ENCODE results near the gene SLC2A4RG.
"Not testable (repeated sequence)": the region's sequence is repeated elsewhere in the genome, so short reads cannot be mapped to it uniquely, and the experiment has no call there.

The SLC2A4RG gene

DNA sequence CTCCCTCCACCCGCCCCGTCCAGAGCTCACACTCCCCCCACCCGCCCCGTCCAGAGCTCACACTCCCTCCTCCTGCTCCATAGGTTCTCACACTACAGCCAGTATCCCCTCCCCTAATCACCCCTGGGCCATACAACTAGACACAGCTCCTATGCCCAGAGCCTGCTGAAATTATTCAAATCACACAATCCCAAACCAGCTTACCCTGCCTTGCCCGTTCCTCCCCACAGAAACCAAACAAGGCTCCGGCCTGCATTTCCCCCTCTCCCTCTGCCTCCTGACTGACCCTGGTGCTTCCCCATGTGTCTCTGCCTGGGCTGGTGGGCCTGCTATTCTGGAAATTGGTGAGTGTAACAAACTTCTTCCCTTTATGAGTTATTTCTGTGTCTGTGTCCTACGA, 18.6 kb downstream of the SLC2A4RG start:
- no peak for DNase-seq

DNA sequence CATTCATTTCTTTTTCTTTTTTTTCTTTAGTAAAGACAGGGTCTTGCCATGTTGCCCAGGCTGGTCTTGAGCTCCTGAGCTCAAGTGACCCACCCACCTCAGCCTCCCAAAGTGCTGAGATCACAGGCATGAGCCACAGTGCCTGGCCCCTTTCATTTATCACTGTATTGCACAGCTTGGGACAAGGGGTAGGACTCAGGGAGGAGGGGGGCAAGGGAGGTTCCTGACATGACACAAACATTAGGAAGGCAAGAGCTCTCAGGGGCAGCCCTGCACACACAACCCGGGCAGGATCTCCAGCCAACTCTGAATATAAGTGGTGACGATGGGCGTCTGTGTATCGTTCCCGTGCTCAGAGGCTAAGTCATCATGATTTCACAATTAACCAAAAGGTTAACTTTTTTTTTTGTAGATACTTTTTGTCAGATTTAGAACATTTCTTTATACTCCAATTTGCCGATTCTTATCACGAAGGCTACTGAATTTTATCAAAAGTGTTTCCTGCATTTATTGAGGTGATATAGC, 19.9 kb downstream of the SLC2A4RG start:
- DNase-seq = no peak

DNA sequence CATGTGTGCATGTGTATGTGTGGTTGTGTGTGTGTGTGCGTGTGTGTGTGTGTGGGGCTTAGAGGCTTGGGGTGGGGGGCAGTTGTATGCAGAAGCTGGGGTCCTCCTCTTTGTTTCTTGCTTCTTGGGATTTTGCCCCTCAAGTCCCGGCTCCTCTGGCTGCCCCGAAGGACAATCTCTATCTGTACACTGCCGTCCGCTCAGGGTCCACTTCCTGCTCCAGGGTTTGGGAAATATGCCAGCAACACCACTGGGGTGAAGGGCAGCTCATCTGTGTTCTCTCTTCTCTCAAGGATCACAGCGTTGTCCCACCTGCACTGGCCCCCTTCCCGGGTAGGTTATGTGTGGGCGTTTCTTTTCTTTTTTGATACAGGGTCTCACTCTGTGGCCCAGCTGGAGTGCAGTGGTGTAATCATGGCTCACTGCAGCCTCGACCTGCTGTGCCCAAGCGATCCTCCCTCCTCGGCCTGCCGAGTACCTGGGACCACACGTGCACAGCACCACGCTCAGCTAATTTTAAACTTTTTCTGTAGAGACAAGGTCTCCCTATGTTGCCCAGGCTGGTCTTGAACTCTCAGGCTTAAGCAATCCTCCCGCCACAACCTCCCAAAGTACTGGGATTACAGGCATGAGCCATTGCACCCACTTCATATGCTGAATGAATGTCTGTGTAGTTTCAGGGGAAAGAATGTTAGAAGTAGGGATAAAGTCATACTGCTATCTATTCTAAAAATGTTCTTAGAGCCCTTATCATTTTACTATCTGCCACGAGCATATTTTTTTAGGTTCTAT, 25.7 kb downstream of the SLC2A4RG start:
- DNase-seq = no peak

DNA sequence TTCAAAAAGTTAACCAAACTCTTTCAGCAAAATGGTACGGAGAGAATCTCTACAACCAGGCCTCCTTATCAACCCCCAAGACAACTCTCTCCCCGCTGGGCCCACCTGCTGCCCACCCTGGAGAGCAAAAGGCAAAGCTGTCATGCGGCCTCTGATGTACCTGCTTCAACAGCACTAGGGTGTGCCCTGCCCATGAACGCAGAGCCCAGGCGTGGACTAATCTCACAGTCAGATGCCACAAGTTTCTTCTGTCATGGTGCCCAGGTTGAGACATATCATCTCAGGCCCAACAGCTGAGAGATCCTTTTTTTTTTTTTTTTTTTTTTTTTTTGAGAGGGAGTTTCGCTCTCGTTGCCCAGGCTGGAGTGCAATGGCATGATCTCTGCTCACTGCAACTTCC, 26.3 kb downstream of the SLC2A4RG start:
- DNase-seq = no peak

DNA sequence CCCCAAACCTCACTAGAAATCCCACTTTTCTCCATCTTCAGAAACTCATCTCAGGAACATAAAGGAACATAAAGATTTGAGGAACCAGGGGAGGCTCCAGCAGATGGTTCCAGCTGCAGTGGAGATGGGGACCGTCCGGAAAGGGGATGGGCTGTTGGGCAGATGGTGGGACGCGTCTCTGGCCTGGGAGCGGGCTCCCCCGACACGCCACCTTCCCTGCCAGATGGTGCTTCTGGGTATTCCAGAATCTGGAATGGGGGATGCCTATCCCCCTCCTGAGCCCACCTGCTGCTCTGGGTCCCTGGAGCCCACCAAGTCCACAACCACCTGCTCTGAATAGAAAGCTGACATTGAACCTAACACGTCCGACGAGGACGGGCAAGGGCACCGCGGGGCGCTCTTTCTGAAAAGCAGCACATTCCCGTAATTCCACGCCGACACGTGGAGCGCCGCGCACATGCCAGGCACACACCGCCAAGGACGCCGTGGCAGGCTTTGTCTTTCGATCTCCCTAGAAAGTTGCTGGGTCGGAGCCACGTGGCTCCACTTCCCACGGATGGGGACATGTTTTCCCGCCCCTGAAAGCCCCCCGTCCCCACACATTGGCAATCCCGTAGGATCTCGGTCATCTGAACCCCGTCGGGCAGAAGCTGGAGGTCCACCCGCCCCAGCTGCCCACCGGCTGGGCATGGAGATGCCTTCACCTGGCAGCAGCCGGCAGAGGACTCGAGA, 27.3 kb downstream of the SLC2A4RG start:
- no peak for DNase-seq

DNA sequence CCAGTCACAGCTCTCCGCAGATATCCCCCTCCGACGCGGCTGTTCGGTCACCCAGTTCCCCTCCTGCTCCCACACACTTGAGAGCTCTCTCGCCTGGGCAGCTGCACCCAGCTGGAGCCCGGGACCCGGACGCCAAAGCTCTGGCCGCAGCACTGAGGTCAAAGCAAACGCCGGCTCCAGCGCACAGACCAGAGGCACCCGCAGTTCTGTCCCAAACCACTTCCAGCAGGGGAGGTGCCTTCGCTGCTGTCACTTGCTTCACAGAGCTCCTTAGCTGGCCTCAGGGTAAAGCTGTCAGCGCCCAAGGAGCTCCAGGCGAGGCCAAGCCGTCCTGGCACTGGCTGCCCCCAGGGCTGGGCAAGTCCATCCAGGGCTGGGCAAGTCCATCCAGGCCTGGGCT, 27.9 kb downstream of the SLC2A4RG start:
- DNase-seq = no peak

DNA sequence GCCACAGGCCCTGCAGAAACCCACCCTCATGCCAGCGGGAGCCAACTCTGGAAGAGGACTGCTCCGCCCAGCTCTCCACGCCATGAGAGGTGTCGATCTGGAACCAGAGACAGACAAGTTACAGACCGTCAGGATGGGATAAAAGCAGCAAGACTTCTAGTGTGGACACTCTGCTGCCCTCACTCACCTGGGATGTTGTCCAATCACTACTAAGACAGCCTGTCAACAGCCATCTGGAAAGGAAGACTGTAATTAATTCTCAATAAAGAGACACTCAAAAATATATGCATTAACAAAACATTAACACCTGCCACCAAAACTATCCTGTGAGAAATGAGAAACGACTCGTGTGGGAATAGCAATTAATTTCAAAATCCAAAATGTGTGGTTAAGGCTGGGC, 28.3 kb downstream of the SLC2A4RG start:
- DNase-seq = no peak

DNA sequence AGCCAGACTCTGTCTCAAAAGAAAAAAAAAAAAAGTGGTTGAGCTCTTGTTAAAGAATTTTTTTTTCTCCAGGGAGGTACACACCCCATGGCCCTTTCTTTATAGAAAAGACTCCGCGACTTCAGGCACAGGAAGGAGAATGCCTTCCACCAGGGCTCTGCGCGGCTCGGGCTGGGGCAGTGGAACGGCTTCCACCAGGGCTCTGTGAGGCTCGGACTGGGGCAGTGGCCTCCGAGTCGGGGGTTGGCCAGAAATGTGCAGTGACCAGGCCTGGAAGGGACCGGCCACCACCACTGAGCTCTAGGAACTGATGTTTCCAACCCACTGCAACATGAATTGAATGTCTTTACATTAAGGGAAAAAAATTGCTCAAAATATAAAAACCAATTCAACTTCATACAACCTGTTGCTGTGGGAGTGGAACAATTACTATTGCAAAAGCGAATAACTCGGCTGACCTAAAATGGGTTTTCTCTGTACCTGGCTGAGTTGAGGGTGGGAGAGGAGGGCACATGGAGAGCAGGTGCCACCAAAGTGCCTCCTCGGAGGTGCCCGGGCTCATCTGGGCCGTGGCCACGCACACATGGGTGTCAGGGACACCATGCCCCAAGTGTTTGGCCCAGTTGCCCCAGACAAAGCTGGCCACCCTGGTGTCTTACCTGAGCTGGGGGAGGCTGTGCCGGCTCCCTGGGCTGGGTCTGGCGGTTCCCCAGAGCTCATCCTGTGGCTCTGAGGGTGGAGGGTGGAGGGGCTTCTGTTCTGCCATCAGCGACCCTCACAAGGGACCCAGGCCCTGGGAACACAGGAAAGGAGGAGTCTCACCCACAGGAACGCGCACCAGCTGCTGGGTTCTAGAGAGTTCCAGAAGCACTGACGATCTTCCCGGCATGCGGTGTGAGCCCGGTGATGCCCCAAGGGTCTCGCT, 29.3 kb downstream of the SLC2A4RG start:
- DNase-seq = no peak

DNA sequence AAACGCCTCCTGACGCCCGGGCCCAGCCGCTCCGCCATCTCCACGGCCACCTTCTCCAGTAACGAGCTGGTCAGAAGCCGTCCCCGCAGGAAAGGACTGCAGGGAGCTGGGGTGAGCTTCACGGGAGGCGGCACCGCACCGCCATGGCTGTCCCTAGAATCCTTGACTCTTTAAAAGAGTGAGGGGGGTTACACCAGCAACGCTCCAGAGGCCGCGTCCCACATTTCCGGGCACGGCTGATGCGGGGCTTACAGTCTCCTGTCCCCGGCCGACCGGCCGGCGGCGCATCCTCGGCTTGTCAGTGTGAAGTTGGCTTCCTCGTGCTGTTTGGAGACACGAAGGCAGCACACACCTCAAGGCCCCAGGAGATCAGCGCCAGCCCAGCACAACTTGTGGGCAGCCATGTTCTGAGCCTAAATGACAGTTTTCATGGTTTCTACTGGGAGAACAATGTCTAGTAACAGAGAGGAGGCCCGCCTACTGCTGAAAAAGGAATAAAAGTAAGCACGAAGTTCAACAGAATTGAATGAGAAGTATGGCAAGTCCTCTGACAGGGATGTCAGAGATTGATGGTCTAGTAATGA, 30.4 kb downstream of the SLC2A4RG start:
- no peak for DNase-seq

DNA sequence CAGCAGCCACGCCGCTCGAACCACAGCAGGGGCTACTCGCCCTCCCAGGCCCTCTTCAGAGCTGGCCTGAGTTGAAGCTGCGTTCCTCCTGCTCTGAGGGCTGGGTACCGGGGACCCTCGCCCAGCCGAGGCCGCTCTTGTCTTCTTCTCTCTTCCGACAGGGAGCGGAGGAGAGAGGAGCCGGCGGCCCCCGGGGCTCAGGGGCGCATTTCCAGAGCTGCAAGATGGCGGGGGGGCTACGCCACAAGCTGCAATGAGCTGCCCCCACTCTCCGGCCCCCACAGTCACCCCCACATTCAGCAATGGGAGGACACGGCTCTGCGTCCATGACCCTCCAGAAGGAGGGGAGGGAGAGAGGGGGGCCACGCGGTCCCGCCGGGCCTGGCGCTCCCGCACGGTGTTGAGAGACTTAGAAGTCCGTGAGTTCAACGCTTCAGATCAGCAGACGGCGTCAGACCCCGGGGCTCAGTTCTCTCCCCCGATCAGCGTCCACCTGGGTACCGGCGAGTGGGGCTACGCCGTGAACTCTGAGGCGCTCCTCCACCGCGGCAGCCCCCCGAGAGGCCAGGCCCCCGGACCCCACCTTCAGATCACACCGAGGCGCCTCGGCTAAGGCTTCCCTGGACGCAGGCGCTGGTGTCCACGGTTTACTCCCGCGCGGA, 31.6 kb downstream of the SLC2A4RG start:
- DNase-seq = no peak

DNA sequence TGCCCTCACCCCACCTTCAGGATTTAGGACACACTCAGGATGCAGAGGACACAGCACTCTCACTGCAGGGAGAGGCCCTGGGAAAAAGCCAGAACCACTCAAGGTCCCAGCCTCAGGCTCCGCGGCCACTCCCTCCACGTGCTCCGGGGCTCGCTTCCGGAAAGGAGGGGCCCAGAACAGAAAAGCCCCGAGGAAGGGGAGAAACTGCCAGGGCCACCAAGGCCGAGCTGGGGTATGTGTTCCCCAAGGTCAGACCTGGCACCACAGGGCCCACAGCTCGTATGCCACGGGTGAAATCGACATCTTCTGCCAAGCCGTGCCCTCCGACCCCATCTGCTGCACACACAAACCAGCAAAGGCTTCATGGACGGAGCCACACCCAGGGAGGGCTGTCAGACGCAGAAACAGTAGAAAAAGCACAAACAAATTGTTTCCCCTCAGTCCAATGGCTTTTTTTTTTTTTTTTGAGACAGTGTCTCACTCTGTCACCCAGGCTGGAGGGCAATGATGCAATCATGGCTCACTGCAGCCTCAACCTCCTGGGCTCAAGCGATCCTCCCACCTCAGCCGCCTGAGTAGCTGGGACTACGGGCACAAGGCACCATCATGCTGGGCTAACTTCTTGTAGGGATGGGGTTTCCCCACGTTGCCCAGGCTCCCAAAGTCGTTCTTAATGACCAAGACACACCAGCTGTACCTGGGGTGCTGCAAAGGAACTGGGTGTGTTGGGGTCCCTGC, 33.4 kb downstream of the SLC2A4RG start:
- no peak for DNase-seq

DNA sequence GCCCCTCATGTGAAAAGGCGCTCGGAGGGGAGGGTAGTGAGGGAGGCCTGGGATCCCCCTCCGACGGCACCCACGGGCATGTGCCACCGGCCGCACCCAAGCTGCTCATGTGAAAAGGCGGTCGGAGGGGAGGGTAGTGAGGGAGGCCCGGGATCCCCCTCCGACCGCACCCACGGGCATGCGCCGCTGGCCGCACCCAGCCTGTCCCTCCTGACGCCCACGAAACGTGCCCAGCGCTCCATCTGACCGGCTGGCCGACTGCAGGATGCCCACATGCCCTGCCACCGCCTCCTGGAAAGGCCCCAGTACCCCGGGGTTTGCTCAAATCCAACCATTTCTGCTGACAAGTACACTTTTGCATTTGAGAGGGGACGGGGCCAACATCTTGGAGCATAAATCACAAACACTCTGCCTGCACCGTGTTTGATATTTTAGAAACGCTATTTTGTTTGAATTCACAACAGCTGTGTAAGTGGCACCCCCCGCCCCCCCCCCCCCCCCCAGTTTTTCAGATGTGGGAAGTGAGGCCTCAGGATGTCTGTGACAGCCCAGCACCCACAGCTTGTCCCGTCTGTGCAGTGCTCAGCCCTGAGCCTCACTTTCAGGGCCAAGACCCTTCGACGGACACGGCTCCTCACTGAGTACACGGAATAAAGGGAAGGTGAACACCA, 34.1 kb downstream of the SLC2A4RG start:
- DNase-seq = no peak

DNA sequence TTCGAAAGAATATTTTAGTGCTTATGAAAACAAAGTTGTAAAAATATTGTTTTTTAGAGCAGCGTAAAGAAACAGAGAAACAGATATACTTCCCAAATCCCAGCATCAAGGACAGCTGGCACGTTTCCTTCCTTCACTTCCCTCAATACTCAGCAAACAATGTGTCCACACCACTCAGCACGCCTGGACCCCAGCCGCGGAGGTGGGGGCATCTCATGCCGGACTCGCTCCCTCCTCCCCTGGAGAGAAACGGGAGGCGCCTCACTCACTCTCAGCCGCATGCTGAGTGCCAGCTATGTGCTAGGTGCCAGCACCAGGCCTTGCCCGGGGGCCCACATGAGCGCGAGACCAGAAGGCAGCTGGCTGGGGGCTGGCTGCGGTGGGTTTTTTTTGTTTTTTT, 34.7 kb downstream of the SLC2A4RG start:
- DNase-seq = no peak

DNA sequence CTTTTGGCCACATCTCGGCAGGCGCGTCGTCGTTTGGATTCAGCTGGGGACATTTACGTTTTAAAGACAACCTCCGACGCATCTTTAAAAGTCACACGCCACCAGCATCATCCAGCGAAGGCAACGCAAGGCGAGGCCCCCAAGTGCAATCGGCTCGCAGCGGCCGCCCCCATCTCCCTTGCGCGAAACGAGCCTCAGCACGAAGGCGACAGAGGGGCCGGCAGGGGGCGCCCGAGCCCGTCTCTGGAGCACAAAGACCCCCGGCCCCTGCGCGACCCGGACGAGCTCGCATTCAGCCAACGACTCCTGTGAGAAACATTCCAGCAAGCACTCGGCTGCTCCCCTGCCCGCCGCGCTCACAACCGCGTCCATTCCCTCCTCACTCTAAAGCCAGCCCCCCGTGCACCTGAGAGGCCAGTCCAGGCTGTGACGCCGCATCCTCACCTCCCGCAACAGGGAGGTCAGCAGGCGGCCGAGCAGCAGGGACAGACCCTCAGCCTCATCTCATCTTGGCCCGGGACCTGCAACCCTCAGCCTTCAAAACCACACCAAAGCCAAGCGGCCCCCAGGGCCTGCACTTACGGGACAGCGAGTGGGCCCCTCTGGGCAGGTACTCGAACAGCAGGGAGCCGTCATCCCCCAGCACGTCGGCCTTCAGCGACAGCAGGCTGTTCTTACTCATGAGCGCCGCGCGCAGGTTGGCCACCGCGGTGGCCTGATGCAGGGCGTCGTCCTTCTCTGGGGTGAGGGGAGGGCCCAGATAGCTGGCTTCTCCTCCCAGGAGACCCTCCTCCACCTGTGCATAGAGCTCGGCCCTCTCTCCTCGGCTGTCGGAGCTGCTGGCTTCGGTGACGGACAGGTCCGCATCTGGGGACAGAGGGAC, 35.8 kb downstream of the SLC2A4RG start:
- no peak for DNase-seq

DNA sequence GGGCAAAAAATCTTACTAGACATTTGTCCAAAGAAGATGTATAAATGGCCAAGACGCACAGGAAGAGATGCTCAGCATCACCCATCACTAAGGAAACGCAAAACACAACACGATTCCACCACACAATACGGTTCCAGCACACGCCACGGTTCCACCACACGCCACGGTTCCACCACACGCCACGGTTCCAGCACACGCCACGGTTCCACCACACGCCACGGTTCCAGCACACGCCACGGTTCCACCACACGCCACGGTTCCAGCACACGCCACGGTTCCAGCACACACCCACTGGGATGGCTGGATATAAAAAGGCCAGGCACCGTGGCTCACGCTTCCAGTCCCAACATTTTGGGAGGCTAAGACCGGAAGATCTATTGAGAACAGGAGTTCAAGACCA, 37.3 kb downstream of the SLC2A4RG start:
- DNase-seq = not testable (repeated sequence)

DNA sequence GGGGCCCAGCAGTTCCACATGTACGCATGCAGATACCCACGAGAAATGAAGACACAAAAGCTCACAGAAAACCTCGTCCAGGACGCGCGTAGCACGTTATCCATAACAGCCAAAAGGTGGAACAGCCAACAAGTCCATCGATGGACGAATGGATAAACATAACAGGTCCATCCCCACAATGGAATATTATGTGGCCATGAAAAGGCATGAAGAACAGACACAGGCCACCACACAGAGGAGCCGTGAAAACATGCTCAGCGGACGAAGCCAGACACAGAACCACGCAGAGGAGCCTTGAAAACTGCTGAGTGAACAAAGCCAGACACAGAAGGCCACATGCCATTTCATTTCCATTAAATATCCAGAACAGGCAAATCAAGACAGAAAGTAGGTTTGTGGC, 38.0 kb downstream of the SLC2A4RG start:
- no peak for DNase-seq

DNA sequence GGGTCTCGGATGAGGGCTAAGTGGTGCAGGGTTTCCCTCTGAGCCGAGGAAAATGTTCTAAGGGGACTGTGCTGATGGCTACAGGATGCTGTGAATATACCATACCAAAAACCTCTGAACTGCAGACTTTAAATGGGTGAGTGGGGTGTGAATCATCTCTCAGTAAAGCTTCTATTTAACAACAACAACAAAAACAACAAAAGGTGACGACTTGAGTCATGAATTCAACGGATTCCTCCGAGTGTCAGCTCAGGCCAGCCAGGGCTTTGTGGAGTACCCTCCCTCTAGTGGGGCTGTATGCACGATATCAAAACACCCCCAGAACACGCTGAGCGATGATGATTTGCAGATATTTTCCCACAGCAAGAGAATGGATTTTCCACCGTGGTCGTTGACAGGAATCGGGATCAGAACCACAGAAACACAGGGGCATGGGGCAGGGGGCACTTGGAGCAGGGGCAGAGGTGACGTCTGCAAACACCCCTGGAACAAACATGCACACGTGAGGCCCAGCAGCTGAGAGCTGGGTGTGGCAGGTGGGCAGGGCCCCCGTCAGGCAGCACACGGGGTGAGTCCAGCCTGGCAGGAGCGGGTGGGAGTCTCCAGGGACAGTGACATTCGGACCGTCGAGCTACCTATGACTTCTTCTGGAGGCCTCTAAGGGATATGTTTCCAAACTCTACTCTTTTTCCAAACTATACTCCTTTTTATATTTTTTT, 38.6 kb downstream of the SLC2A4RG start:
- no peak for DNase-seq

DNA sequence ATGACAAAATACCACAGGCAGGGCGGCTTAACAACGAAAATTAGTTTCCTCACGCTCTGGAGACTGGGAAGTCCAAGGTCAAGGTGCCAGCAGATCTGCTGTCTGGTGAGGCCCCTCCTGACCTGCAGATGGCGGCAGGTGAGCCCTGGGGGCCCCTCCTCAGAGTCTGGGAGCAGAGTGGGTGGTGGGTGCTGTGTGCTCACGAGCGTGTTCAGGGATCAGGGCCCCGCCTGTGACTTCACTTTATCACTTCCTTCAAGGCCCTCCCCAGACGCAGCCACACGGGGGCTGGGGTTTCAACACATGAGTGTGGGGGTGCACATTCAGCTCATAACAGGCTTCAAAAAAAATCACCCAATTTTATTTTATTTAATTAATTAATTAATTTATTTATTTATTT, 39.3 kb downstream of the SLC2A4RG start:
- DNase-seq = no peak

DNA sequence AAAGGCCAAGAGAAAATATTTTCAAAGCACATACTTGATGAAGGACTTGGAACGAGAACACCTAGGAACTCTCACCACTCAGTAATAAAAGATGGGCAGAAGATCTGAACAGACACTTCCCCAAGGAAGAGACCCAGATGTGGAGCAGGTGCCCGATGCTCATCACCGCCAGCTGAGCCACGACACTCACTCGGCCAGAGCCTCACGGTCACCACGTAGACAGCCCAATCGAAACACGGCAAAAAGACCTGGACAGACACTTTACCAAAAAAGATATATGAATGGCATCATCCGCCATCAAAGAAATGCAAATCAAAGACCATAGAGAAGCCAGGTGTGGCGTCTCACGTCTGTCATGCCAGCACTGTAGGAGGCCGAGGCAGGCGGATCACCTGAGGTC, 41.6 kb downstream of the SLC2A4RG start:
- no peak for DNase-seq

Data from NCI-H1930 (cell line).